Measurements from ENCODE around the gene CEP162.
A peak's percentile ranks its signal among the peaks of the same experiment; 100 is the strongest.

Gene CEP162

GRCh38 chr6:84082689-84083265 is 144.7 kb downstream of the CEP162 start:
- no peak for DNase-seq

GRCh38 chr6:84081222-84081621 is 146.2 kb downstream of the CEP162 start:
- no peak for DNase-seq

GRCh38 chr6:84078335-84078734 is 149.1 kb downstream of the CEP162 start:
- peak; percentile 60 for DNase-seq

- DNase-seq = no peak
Measured at GRCh38 chr6:84077645-84078044, 149.8 kb downstream of the CEP162 start.

- no peak for DNase-seq
Measured at GRCh38 chr6:84074988-84075781, 152.3 kb downstream of the CEP162 start.
